NCI-H1092 (cell line): ENCODE measurements around the gene FAM200B.

Experiments
- DNase-seq: peaks from one replicate; lab custom pipeline; 2025; lab: John Stamatoyannopoulos, UW

Gene FAM200B

GRCh38 chr4:15681372-15682241 lies at the start of gene FAM200B:
TSS of gene FAM200B (plus strand) at chr4:15681827. CDS start at chr4:15686978, 5,151 bp downstream.
- peak; percentile 98 for DNase-seq

DNA sequence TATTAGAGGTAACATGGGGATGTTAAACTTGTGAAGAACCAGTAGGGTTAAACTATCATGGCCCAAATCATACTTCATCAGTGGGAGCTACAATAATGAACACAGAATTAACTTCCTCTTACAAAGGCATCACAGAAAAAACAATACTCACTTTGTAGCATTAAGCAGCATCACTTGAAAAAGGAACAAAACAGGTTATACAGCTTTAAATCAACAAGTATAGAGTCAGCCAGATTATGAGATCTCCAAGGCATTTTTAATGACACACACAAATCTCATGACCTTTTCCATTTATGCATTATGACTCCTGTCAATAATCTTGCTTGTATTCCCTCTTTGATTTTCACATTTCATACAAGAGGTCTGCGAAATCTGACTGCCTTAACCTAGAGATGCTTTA lies 44.8 kb upstream of the FAM200B start:
- DNase-seq: no peak

- no peak for DNase-seq
Measured at GRCh38 chr4:15638418-15638817, 43.2 kb upstream of the FAM200B start.

DNA sequence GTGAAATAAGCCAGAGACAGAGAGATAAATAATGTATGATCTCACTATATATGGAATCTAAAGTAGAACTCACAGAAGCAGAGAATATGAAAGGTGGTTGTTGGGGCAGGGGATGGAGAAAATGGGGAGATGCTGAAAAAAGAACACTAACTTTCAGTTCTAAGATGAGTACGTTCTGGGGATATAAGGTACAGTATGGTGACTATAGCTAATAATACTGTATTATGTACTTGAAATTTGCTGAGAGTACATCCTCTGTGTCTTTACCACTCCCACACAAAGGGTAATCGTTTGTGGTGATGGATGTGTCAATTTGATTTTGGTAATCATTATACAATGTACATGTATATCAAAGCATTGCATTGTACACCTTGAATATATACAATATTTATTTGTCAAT lies 33.0 kb upstream of the FAM200B start:
- DNase-seq: no peak

GRCh38 chr4:15649914-15650545 lies 31.6 kb upstream of the FAM200B start:
- DNase-seq: peak; percentile 19

GRCh38 chr4:15651676-15652075 lies 30.0 kb upstream of the FAM200B start:
- no peak for DNase-seq

GRCh38 chr4:15652191-15652590 lies 29.4 kb upstream of the FAM200B start:
- DNase-seq: no peak

DNA sequence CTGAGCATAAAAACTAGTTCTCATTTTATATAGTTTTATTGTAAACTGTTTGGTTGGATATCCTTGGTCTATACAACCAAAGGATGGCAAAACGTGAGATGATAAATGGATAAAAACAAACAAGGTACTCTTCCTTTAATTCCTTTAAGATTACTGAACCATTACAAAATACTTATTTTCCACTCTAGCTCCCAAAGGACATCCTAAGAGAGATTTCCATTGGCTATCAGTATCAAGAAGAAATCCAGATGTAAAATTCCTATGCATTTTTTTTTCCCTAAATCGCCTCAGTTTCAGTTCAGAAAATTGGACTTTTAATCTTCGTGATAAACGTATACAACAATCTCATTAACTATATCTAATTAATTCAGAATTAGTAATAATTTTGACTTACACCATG lies 28.8 kb upstream of the FAM200B start:
- no peak for DNase-seq

GRCh38 chr4:15653420-15653819 lies 28.2 kb upstream of the FAM200B start:
- DNase-seq: no peak

DNA sequence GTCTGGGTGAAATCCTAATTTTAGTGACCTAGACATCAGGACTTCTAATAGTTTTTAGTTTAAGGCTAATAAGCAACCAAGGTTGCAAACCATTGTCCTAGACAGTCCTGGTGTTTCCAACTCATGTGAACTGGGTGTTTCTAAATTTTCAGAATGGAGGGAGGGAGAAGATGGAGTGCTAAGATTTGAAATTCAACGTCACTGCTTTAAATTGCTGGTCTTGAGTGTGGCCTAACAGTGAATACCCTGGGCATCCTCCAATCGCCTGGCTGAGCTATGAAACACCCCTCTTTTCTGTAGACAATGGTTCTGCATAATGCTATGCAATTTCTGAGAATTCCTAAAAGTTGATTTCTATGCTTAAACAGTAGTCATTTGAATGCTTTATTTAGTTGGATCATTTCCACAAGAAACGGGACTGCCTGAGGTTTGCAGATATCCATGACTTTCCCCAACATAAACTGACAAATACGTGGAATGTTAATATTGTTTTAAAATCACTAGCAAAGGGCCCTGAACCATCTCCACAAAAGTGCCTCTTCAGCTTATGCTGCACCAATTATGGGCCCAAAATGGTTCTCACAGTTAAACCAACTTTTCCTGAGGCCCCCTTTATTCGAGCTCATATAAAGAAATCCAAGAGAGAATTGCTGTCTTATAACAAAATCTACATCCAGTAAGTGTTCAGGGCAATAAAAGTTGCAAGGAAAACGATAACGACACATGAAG lies 27.6 kb upstream of the FAM200B start:
- DNase-seq: no peak

- peak; percentile 54 for DNase-seq
Measured at GRCh38 chr4:15654593-15655222, 26.9 kb upstream of the FAM200B start.

DNA sequence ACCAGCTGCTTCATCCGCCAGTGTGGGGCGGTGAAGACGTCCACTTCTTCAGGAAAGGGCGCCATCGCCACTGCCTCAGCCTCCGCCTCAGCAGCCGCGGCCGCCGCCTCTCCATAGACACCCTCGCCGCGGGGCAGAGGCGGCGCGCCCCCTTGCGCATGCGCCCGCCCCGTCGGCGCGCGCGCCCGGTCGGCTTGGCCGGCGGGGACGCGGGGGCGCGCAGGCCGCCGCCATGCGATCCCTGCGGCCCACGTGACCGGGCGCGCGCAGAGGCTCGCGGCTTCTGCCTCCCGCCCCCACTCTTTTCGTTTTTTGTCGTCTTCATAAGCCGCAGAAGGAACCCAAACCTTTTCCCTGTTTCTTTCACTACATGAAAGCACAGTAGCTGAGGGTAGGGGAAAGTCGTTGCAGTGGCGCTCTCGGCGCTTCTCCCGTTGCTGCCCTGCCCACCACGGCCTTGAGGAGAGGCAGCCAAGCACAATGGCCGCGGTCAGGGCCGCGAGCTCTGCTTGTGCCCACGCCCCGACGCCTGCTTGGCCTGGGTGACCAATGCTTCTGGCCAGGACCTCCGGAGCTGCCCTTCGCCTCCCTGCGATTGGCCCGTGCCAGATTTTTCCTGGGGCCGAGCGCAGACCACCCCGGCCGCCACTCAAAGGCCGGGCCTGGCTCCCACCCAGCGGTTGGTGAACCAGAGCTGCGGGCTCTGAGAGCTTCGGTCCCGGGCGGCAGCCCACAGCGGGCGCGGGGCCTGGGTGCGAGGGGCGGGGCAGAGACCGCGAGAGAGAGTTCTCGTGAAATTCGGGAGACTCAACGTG lies 26.2 kb upstream of the FAM200B start, which contains the start of gene FBXL5:
FBXL5 (minus strand) TSS at position 135 of the 815 bp plus-strand sequence; CDS start at position 65, 70 bp downstream.
- peak; percentile 71 for DNase-seq

DNA sequence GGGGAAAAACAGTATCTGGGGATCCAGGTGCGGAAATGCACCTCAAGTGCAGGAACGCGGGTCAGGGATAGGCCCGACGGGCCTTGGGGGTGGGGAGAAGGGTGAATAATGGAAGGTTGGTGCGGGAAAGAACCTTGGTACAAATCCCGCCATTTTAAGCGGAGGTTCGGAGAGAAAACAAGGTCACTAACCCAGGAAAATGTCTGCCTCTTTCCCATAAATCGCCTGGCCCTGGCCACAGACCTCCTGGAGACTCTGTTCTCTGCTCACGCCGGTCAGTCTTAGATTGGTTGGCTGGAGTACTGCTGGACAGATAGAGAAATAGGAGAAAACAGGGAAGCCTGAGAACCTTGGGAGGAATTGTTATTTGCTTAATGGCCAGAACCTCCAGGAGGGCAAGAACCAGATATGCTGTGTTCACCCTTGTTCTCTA lies 25.6 kb upstream of the FAM200B start:
- no peak for DNase-seq

GRCh38 chr4:15657366-15657765 lies 24.3 kb upstream of the FAM200B start:
- DNase-seq: no peak

- DNase-seq: no peak
Measured at GRCh38 chr4:15658136-15658770, 23.4 kb upstream of the FAM200B start.

DNA sequence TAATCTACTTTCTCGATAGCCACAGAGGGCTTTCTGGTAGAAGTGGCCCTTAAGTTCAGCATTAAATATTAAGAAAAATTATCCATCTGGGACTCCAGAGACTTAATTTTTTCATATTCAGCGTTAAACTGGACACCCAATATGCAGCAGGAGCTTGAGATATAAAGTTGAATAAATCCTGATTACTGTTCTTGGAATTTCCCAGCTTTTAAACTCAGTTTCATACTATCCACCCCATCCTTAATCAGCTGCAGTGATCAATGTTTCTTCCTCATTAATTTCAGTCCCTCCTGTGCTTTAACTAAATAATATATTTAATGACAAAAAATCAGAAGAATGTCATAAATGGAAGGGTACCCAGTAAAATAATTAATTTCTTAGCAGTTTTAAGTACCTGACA lies 22.8 kb upstream of the FAM200B start:
- no peak for DNase-seq

DNA sequence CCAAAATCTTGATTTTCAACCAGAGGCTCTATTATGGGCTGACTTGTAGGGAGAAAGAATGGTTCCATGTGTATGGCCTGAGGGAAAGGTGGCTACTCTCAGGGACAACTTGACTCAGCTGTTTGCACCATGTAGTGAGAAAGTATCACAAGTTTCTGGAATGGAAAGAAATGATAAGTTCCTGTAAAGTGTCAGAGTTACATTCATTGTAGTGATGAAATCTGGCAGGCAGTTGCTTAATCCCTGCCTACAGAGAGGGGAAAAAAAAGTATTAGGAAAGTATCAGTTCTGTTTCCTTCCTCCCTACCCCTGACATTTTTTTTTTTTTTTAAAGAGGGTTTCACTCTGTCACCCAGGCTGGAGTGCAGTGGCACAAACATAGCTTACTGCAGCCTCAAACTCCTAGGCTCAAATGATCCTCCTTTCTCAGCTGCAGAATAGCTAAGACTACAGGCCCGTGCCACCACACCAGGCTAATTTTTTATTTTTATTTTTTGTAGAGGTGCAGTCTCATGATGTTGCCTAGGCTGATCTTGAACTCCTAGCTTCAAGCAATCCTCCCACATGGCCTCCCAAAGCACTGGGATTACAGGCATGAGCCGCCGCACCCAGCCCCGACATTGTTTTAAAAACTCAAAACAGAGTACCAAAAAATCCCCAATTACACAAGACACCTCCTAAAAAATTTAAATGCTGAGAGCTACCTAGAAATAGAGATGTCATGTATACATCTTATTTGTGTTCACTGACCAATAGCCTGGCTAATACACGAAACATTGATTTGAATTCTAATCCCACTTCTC lies 21.7 kb upstream of the FAM200B start:
- no peak for DNase-seq

DNA sequence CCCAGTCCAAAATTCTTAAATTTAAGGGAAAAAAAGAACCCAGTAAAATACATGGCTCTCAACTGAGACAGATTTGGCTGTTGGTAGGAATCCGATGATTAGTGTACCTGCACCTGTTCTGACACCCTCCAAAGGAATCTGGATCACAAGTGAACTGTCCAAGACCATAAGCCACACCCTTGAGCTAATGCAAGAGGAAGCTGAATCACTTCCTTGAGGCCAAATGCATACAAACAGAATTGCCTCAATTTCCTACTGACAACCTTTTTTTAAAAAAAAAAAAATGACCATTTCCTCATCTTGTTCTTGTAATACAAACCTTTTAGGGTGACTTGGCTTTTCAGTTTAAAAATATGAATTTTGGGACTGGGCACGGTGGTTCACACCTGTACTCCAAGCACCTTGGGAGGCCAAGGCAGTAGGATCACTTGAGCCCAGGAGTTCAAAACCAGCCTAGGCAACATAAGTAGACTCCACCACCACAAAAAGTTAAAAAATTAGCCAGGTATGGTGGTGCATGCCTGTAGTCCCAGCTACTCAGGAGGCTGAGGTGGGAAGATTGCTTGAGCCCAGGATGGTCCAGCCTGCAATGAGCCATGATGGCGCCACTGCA lies 15.8 kb upstream of the FAM200B start:
- DNase-seq: no peak

DNA sequence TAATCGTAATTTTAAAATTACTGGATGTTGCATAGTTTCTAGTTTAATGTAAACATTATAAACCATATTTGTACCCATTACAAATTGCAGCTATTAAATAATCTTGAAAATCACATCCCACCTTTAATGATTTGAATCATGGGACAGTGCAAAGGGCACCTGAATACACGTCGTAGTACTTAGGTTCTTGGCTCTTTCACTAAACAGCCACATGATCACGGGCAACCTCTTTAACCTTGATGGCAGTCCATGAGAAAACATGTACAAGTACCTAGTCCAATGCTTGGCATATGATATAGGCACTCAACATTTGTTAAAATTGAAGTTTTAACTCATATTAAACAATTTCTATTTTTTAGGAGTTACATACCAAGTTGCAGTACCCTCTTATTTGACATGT lies 14.6 kb upstream of the FAM200B start:
- no peak for DNase-seq
